ENCODE measurements around the gene NUP62.

NUP62 gene

DNA sequence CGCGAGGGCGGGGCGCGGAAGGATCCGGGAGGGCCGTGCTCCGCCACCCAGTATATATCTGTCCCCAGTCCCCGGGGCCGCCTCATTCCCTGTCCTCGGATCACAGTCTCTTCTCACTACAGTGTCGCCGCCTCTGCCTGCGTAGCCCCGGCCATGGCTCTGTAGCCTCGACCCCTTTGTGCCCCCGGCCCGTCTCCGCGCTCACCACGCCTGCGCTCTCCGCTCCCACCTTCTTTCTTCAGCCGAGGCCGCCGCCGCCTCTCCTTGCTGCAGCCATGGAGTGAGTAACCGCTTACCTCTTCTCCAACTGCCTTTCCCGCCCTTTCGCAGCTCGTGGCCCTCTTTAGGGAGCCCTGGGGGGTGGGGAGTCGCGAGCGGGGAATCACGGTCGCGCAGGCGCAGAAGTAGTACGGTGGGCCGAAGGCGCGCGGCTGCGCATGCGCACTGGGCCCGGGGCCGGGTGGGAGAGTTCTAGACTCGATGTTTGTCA is at the start of gene NUP62, which contains the start of gene ATF5:
Gene NUP62 (minus strand): TSS at position 384 of the 490 bp plus-strand sequence. CDS start 19,697 bp downstream, outside the sequence.
Gene ATF5 (plus strand): TSS at position 85 of the 490 bp plus-strand sequence. CDS start 1,646 bp downstream, outside the sequence.
- no peak for TF ChIP-seq CTCF (IDR thresholded peaks at IDR 0.05; ENCODE audit: low read depth, low read length)
- peak; percentile 52 for DNase-seq (ENCODE audit: extremely low read depth, low read depth)

DNA sequence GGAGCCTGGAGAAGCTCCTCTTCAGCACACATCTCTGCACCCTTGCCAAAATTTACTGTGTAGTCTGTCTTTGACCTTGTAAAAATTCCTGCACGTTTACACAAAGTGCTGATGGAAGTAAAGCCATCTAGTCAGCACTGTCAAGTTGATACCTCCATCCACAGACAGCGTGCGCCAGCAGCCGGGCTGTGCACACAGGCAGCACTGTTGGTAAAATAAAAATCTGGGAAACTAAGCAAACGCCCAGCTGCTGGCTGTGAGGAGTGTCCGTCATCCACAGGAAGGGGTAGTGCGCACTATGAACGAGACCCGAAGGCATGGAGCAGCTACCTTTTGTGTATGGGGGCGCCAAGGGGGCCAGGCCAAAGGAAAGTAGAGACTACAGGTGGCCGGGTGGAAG is 49.0 kb upstream of the NUP62 start:
- no peak for DNase-seq (ENCODE audit: extremely low read depth, low read depth)
- no peak for TF ChIP-seq CTCF (IDR thresholded peaks at IDR 0.05; ENCODE audit: low read depth, low read length)

DNA sequence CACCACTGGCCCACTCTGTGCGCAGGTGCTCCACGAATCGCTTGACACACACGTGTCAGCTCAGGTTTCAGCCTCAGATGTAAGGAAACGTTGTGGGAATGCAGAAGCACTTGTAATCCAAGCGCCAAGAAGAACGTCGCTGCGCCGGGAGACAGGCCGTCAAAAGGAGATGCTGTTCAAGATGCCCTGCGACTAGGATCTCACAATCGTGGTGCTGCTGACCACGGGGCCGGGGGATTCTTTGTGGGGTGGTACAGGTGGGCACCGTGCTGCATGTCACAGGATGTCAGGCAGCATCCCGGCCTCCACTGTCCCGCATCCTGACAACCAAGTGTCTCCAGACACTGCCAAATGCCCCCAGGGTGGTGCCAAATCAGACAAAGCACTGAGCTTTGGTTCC is 48.6 kb upstream of the NUP62 start:
- no peak for TF ChIP-seq CTCF (IDR thresholded peaks at IDR 0.05; ENCODE audit: low read depth, low read length)
- DNase-seq (ENCODE audit: extremely low read depth, low read depth): no peak

- TF ChIP-seq CTCF (IDR thresholded peaks at IDR 0.05; ENCODE audit: low read depth, low read length): no peak
- no peak for DNase-seq (ENCODE audit: extremely low read depth, low read depth)
These were observed 47.8 kb upstream of the NUP62 start for GRCh38 chr19:49977076-49977475.

- TF ChIP-seq CTCF (IDR thresholded peaks at IDR 0.05; ENCODE audit: low read depth, low read length): no peak
- no peak for DNase-seq (ENCODE audit: extremely low read depth, low read depth)
These were observed 47.2 kb upstream of the NUP62 start for GRCh38 chr19:49976496-49976895.

GRCh38 chr19:49975051-49975450 is 45.7 kb upstream of the NUP62 start:
- no peak for DNase-seq (ENCODE audit: extremely low read depth, low read depth)
- TF ChIP-seq CTCF (IDR thresholded peaks at IDR 0.05; ENCODE audit: low read depth, low read length): no peak

DNA sequence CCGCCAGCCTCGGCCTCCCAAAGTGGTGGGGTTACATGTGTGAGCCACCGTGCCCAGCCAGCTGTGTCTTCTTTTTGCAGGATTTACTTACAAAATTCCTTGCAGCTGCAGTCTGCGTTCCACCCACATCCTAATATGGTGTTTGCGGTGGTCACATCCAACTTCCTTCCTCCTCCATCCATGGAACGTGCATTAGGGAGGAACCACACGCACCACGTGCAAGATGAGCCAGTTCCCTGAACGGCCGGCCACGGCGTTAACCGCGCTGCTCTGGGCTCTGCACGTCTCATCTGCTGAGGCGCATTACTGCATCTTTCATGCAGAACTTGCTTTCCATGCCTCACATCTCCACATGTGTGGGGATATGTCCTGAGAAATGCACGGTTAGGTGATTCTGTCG is 44.7 kb upstream of the NUP62 start:
- TF ChIP-seq CTCF (IDR thresholded peaks at IDR 0.05; ENCODE audit: low read depth, low read length): no peak
- DNase-seq (ENCODE audit: extremely low read depth, low read depth): no peak

Measured in AG09319 (cell line).